ENCODE data around the gene LRRC10. TPM values are rescaled to one million over a fixed set of nuclear protein-coding genes. Genes with fewer than 3 reads are reported as not detected.

The LRRC10 gene
- total and polyA plus RNA-seq, 11 donors = 7.4 to 82.9 (median 36.6) TPM

DNA sequence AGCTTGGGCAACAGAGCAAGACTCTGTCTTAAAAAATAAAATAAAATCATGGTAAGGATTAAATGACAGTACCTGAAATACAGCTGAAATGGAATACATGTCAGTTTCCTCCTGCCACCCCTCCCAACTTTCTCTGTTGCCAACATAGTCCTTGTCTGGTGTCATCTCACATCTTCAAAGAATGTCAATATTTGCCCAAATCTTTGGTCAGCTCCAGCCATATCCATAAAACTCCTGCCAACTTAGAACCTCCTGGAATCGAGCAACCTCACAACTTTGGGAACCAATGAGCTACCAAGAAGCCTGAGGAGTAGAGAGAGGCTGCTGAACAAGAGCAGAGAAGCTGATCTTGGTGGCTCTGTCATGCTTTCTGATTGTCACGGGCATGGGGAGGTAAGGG is 10.8 kb upstream of the LRRC10 start:
- intact Hi-C loops (cut with DNase I) = no loop called here

DNA sequence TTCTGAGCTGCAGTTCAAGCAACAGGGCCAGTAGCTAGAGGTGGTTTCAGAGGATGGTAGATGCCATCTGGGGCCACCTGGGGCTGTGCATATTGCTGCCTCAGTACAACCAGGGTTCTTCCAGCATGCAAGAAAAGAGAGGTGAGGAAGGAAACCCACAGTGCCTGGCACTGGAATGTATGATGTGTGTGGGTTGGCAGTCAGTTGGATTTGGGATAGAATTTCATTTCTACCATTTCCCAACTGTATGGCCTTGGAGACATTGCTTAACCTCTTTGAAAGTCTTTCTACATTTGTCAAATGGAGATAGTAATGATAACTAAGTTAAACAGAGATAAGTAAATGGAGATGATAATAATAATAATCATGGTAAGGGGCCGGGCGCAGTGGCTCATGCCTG is 10.2 kb upstream of the LRRC10 start:
- intact Hi-C loops (cut with DNase I) = no loop called here
- Histone ChIP-seq H3K4me3 (no peak overlapping the region), H3K9me3 (no peaks in the 10 kb centered on the region), H3K27ac (no peak overlapping the region), H3K36me3 (no peaks in the 10 kb centered on the region), H3K27me3 (no peaks in the 10 kb centered on the region), H3K4me1 (peaks cover 0 to 18% (median 5%) of the 10 kb centered on the region in 12 donors)
- WGBS, 4 donors = 90 to 98% (median 95%) methylated on average over 2 of the region's 2 CpGs
- ATAC-seq (no peak), DNase-seq (no peak)
- TF ChIP-seq, protein P1, sequence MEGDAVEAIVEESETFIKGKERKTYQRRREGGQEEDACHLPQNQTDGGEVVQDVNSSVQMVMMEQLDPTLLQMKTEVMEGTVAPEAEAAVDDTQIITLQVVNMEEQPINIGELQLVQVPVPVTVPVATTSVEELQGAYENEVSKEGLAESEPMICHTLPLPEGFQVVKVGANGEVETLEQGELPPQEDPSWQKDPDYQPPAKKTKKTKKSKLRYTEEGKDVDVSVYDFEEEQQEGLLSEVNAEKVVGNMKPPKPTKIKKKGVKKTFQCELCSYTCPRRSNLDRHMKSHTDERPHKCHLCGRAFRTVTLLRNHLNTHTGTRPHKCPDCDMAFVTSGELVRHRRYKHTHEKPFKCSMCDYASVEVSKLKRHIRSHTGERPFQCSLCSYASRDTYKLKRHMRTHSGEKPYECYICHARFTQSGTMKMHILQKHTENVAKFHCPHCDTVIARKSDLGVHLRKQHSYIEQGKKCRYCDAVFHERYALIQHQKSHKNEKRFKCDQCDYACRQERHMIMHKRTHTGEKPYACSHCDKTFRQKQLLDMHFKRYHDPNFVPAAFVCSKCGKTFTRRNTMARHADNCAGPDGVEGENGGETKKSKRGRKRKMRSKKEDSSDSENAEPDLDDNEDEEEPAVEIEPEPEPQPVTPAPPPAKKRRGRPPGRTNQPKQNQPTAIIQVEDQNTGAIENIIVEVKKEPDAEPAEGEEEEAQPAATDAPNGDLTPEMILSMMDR (IDR thresholded peaks at IDR 0.05) = no peak

More for the DNA sequence above, 10.8 kb upstream of the LRRC10 start:
- DNase-seq (no peak), ATAC-seq (no peak)
- peaks cover 0 to 20% (median 5%) of the 10 kb centered on the region in 12 donors for H3K4me1 ChIP-seq
- no peak overlapping the region for H3K27ac ChIP-seq
- H3K36me3 ChIP-seq = no peaks in the 10 kb centered on the region
- no peak for TF ChIP-seq POLR2A (IDR thresholded peaks at IDR 0.05)
- H3K9me3 ChIP-seq = no peaks in the 10 kb centered on the region
- 82 to 97% (median 91%) methylated on average over 2 of the region's 2 CpGs for WGBS, 4 donors
- no peaks in the 10 kb centered on the region for H3K27me3 ChIP-seq
- no peak overlapping the region for H3K4me3 ChIP-seq

DNA sequence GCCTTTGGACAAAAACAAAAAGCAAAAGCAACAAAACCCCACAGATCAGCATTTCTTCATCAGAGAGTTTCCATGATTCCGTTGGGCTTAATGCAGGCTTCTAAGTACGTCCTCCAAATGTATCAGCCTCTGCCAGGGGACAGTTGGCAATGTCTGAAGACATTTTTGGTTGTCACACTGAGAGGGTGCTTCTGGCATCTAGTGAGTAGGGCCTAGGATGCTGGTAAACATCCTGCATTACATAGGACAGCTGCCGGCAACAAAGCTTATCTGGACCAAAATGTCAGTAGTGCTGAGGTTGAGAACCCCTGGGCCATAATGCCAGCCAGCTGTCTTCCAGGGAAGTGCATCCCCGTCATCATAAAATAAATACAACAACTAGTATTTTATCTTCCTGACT is 9.4 kb upstream of the LRRC10 start:
- Histone ChIP-seq H3K9me3 (no peaks in the 10 kb centered on the region), H3K36me3 (no peaks in the 10 kb centered on the region), H3K4me3 (no peak overlapping the region), H3K27ac (peak overlapping the region in 5 of 12 donors; percentile 29 to 65 (median 33)), H3K27me3 (no peaks in the 10 kb centered on the region), H3K4me1 (peaks cover 0 to 18% (median 5%) of the 10 kb centered on the region in 12 donors)
- 46 to 63% (median 52%) methylated on average over 4 of the region's 4 CpGs for WGBS, 4 donors
- TF ChIP-seq POLR2A (IDR thresholded peaks at IDR 0.05) = no peak
- TF ChIP-seq, protein P1 (IDR thresholded peaks at IDR 0.05) = no peak
- ATAC-seq = peak in 3 of 4 donors; percentile 19 to 69 (median 67)
- intact Hi-C loops (cut with DNase I) = no loop called here
- no peak for DNase-seq

DNA sequence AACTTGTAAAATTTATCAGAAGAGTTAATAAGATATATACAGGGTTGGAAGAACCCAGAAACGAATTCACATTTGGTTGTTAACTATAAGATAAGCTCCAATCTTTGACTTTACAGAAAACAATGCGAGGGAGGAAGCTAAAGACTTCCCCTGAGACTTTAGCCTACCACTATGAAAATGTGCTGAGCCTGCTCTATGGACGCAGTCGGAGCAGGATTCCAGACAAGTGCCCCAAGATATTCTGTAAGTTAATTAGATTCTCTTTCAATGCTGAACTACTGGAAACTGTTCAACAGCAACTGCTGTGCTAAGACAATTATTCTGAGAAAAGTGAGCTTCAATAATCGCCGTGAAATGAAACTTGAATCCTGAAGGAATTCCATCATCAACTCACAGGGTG is 8.3 kb upstream of the LRRC10 start:
- Histone ChIP-seq H3K27ac (peak overlapping the region in 3 of 12 donors; percentile 30 to 53 (median 33)), H3K27me3 (no peaks in the 10 kb centered on the region), H3K9me3 (no peaks in the 10 kb centered on the region), H3K4me3 (no peak overlapping the region), H3K36me3 (no peaks in the 10 kb centered on the region), H3K4me1 (peaks cover 0 to 17% (median 5%) of the 10 kb centered on the region in 12 donors)
- no peak for ATAC-seq
- no peak for DNase-seq
- WGBS, 4 donors = 39 to 47% (median 42%) methylated on average over 6 of the region's 6 CpGs
- TF ChIP-seq, protein P1 (IDR thresholded peaks at IDR 0.05) = no peak
- TF ChIP-seq POLR2A (IDR thresholded peaks at IDR 0.05) = no peak
- intact Hi-C loops (cut with DNase I) = no loop called here

DNA sequence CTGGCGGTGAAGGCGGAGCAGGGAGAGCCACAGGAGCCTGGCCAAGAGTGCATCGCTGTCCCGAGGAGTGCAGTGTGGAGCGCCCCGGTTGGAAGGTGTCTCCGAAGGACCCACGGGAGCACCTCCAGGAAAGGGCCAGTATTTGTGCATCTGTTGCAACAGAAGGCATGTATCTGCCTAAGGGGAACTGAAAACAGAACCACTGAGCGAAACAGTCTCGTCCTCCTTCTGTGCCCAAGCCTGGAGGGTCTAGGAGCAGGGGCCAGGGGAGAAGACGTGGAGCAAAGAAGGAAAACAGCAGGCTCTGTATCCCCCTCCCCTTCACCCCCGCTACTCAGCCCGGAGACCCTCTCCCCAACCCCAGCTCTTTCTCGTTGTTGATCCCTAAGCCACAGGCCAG is 5.3 kb upstream of the LRRC10 start:
- H3K27ac ChIP-seq = no peak overlapping the region
- DNase-seq = no peak
- no peak for ATAC-seq
- no peaks in the 10 kb centered on the region for H3K9me3 ChIP-seq
- H3K4me3 ChIP-seq = no peak overlapping the region
- peaks cover 0 to 19% (median 0%) of the 10 kb centered on the region in 12 donors for H3K4me1 ChIP-seq
- TF ChIP-seq POLR2A (IDR thresholded peaks at IDR 0.05) = no peak
- TF ChIP-seq, protein P1 (IDR thresholded peaks at IDR 0.05) = no peak
- WGBS, 4 donors = 81 to 85% (median 83%) methylated on average over 14 of the region's 14 CpGs
- no peaks in the 10 kb centered on the region for H3K27me3 ChIP-seq
- intact Hi-C loops (cut with DNase I) = no loop called here
- H3K36me3 ChIP-seq = no peaks in the 10 kb centered on the region
